Measurements from ENCODE around the gene MTAP. TPM values are rescaled to one million over a fixed set of nuclear protein-coding genes. Genes with fewer than 3 reads are reported as not detected.

The MTAP gene
- polyA plus RNA-seq (ENCODE audit: insufficient read length in 4 of 4), result 10 to 100 TPM; 32.5 to 49.2 (median 44.9) TPM

DNA sequence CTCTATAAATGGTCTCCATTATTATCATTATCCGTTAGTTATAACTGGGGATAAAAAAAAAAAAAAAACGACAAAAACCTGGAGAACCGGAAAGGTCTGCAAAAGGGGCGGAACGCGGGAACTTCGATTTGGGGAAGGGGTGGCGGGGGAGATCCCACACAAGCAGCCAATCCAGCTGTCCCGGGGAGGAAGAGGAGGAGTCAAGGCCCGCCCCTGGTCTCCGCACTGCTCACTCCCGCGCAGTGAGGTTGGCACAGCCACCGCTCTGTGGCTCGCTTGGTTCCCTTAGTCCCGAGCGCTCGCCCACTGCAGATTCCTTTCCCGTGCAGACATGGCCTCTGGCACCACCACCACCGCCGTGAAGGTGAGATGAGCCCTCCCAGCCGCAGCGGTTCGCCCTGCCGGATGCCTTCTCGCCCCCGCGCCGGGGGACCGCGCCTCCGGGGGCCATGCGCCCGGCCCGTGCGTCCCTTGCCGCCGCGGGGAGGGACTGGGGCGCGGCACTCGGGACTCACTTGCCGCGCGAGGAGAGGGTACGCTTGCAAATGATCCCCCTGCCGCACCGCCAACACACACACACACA is at the start of gene MTAP:
TSS of gene MTAP (plus strand) at position 219 of the 583 bp plus-strand sequence. CDS start at position 332, 113 bp downstream.
- DNase-seq (ENCODE audit: low read depth in 4 of 4, low spot score in 3 of 4), result peak; percentile 87 to 91 (median 88)

DNA sequence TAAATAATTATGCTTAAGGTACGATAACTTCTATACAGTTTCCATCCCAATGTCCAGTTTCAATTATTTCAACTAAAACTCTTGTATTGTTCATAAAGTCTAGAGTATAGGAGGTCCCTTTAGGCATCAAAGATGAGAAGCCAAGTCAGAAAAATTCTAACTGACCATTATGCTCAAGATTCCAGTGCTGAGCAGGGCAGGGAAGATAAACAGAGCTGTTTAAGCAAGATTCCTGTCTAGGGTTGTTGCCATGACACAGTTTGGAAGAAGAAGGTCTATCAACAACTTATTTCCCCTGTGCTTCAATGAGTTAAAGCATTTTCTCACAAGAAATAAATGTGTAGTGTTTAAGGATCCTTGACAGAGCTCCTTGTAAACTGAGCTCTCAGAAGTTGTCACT is 48.9 kb upstream of the MTAP start:
- no peak for DNase-seq (ENCODE audit: low read depth in 4 of 4, low spot score in 3 of 4)

DNA sequence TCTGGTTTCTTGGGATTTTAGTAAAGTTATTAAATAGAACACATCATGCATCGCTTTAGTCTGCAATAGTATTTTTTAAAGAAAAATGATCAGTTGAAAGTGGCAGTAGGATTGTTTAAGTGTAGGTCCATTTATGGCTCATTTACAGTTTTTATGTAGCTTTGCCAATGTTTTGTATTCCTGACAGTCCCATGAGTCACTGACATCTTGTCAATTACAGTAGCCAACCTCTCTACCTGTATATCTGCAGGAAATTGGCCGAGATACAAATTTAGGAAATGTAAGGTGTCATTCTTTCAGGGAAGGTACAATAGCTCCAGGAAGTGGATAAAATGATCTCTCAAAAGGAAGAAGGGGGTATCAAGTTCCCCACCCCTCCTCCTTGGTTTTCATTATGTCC is 47.7 kb upstream of the MTAP start:
- no peak for DNase-seq (ENCODE audit: low read depth in 4 of 4, low spot score in 3 of 4)

DNA sequence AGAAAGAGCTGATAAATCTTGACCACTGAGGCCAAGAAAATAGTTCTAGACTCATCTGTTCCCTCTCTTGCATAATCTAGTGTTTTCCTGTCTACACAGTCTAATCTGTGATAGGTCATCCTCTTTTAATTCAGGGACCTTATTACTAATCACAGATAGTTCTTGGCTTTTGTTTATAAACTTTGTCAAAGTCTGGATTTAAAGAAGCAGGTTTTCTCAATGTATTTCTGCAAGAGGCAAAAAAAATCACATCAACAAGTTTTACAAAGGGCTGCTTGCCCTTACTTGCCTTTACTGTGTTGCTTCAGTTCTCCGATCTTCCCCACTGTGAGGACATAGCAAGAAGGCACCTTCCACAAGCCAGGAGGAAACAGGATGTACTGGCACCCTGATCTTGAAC is 43.9 kb upstream of the MTAP start:
- no peak for DNase-seq (ENCODE audit: low read depth in 4 of 4, low spot score in 3 of 4)

DNA sequence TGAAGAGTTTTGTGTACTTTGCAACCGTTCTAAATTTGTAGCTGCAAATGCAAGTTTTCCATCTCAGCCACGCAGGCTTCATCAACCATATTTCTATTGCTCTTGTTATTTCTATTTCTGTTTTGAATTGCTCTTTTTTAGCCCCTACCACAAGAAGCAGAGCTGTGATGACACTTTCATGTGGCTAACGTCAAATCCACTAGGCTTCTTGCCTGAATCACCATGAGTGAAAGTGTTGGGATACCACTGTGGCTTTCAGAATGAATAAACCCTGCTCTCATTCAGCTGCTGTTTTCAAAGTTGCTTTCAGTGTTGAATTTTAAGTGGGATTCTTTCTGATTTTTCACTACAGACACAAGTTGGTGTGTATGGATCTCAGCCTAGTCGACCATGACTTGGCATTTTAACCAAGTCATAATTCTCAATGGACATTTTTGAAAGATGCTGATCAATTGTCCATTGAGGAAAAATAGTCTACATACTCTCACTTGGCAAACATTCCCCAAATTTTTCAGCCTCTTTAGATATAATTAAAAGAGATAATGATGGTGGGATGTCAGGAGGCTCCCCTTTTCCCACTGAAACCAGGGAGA is 41.0 kb upstream of the MTAP start:
- no peak for DNase-seq (ENCODE audit: low read depth in 4 of 4, low spot score in 3 of 4)

DNA sequence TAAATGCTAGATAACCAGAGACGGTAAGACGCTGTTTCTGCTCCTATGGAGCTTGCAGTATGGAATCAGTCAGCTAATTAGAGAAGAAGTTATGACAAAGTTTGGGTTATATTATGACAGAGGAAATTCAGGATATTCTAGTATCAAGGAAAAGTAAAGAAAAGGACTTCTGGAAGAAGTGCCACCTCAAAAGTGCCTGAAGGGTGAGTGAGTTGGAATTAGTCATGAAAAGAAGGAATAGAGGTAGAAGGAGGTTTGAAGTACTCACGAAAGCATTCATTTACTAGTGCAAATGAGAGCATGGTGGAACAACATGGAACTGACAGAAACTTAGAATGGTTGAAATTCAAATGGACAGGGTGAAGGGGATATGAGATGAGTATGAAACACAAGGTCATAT is 40.4 kb upstream of the MTAP start:
- DNase-seq (ENCODE audit: low read depth in 4 of 4, low spot score in 3 of 4), result no peak

DNA sequence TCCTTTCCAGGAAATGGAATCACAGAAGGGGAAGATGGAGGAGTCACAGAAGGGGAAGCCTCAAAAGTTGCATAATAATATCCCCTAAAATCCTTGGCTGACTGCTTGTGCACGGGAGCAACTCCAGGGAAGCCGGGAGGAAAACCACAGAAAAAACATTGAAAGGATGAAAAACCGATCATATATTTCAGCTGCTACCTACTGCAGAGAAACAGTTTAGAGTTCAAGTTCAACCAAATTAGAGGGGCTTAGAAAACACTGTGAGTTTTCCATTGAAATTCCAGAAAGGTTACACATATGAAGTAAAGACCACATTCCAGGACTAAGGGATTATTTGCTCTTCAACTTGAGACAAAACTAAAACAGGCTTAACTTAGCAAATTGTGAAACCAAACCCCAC is 37.6 kb upstream of the MTAP start:
- no peak for DNase-seq (ENCODE audit: low read depth in 4 of 4, low spot score in 3 of 4)

DNA sequence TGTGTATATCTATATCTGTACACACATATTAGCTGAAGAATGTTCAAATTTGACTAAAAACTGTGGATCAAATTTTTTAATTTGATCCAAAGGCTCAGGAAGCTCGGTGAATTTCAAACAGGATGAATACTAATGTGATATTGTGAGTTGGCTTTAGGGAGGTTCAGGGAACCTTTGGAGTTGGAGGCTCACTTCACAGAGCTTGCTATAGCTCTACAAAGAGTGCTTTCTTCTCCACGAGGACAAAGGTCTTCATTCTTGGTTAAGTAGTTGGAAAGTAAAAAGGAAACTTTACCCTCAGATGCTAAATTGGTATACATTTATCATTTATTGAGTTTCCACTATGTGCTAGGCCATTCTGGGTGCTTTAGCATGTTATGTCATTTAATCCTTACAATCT is 36.3 kb upstream of the MTAP start:
- no peak for DNase-seq (ENCODE audit: low read depth in 4 of 4, low spot score in 3 of 4)

DNA sequence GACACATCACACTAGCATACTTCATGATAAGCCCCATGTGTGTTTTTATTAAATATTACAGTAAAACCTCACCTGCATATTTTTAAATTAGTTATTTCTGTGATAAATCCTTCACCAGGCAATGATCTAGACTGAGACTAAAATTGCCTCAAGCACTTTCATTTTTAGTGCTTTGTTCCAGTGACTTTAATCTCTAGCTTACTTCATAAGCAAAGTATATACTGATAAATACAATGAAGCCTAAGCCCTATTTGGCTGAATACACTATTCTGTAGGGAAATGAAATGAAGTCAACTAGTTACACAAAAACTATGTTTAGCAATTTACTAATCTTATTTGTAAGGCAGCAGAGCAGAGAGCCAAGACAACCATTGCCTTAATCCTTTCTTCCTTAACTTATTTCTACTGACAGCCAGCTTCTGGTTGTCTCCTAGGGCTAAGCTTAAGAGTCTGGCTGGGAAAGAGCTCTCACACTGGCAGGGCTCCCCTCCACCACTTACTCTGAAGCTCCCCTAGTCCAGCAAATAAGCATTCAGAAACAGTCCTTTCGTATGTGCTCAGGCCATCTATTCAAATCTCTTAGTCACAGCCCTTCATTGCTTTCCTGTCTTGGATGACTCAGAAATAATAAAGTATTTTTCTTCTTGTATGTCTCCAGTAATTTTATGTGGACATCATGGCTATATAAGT is 31.4 kb upstream of the MTAP start:
- DNase-seq (ENCODE audit: low read depth in 4 of 4, low spot score in 3 of 4), result no peak

DNA sequence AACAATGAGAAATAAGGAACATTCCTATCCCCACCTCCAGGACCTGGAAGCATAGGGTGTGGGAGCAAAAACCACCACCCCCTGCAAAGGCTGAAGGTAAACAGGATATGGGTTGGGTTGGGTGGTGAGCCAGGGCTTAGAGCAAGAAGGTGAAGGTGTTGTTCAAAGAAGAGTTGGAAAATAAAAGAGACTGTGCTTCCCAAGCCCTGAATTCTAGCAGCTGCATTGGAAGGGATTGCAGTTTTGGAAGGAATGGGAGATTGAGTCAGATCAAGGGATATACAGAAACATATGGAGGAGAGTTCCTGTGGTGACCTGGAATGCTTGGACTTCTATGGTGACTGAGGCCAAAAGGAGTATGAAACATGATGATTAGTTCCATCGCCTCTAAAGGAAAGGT is 24.7 kb upstream of the MTAP start:
- no peak for DNase-seq (ENCODE audit: low read depth in 4 of 4, low spot score in 3 of 4)

DNA sequence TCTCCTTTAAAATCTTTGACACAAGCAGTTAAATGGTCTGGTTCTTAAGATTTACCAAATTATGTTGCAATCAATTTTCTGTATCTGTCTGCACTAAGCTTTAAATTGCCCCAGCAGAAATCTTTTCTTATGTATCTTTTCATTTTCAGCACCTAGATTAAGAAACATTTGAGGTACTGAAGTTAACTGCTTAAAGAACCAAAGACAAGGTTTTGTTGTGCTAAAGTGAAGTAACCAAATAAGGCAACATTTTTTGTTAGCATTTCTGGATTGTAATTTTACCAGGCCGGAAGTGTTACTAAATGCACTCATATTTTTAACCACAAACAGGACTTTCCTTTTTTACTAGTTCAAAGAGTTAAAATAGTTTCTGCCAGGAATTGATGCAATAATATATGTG is 24.1 kb upstream of the MTAP start:
- DNase-seq (ENCODE audit: low read depth in 4 of 4, low spot score in 3 of 4), result no peak

DNA sequence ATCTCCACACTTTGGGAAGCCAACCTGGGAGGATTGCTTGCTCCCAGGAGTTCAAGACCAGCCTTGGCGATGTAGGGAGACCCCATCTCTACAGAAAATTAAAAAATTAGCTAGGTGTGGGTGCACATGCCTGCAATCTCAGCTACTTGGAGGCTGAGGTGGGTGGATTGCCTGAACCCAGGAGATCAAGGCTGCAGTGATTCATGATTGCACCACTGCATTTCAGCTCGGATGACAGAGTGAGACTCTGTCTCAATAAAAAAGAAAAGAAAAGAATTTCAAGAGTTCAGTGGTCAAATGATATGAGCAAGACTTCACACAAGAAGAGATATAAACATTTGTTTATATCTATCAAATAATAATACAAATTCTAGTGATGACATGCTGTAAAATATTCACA is 23.0 kb upstream of the MTAP start:
- DNase-seq (ENCODE audit: low read depth in 4 of 4, low spot score in 3 of 4), result no peak

DNA sequence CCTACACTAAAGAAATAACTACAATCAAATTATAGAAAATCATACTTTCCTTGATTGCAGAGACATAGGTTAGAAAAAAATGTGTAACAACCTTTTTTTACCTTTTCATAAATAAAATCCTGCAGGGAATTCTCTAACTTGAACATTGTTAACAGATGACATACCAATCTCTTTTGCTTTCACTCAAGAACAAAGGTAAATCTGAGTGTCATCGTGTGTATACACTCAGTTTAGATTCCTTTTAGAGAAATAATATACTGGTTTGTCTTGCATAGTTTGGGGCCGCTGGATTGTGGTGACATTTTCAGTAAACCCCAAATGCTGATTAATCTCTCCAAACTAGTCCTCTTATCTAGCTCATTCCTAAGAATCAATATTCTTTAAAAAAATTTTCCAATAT is 20.8 kb upstream of the MTAP start:
- DNase-seq (ENCODE audit: low read depth in 4 of 4, low spot score in 3 of 4), result no peak

DNA sequence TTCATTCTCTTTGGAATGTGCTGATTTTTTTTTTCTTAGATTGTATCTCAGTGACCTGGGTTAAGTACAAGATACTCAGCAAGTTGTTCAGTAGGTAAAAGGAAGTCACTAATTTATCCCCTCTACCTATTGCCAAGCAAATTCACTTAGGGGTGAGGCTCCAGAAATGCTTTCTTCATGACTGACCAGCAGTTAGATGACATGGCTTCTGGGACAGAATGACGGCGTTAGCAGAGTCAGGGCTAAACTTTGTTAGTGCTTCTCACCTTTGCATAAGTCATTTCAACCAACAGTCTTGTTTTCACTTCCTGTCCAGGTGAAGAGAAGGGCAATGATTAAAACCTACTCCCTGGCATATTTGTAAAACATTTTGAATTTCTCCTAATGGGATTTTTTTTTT is 20.2 kb upstream of the MTAP start:
- DNase-seq (ENCODE audit: low read depth in 4 of 4, low spot score in 3 of 4), result no peak

DNA sequence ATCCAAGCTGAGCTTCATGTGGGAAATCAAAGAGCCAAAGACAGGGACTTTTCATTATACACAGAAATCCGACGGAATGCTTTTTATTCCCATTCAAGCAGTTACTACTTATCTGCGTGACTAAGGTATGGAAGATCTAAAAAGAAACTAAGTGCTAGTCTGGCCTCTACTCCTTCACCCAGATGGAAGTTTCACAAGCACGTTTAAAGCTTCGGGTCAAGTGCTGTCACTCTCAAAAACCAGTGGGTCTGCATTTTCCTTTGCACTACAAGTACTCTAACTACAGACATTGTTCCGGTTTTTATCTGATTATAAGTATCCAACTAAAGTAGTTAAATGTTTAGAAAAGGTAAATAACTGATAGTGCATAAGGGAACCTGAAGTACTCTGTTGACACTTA is 13.7 kb upstream of the MTAP start:
- DNase-seq (ENCODE audit: low read depth in 4 of 4, low spot score in 3 of 4), result no peak

DNA sequence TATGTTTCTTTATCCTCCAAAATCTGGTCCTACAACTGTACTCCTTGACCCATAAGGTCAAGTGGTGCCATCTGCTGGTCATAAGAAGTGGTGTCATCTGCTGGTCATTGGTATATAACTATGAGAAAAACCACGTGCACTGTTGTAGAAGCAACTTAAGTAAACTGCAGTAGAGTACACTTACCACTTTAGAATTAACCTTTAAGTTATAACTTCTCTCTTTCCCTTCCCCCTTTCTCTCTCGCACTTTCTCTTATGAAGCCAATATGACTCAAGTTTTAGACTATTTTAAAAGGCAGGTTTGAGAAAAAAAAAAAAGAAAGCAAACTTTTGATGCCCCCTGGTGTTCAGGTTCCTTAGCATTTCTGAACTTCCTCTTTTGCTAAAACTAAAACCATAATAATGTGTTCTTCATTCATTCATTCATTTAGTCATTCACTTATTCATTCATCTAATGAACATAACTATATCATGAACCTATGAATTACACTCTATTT is 12.8 kb upstream of the MTAP start:
- DNase-seq (ENCODE audit: low read depth in 4 of 4, low spot score in 3 of 4), result peak in 3 of 4 donors; percentile 52 to 70 (median 63)

DNA sequence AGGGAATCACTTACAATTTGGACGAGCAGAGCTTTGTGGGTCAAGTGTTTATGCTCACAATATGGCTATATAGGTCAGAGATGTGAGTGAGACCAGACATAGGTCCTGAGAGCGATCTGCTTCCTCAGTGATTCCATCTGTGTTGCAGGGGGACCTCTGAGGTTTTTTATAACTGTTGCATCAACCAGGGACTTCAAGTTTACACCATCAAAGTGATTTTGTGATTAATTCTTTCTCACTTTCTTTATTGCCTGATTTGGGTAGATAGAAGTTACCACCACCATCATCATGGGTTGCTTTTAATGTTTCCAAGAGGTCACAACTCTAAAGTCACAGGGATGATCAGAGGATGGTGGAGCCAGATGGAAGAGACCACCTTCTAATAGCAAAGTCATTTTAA is 7.0 kb upstream of the MTAP start:
- no peak for DNase-seq (ENCODE audit: low read depth in 4 of 4, low spot score in 3 of 4)

DNA sequence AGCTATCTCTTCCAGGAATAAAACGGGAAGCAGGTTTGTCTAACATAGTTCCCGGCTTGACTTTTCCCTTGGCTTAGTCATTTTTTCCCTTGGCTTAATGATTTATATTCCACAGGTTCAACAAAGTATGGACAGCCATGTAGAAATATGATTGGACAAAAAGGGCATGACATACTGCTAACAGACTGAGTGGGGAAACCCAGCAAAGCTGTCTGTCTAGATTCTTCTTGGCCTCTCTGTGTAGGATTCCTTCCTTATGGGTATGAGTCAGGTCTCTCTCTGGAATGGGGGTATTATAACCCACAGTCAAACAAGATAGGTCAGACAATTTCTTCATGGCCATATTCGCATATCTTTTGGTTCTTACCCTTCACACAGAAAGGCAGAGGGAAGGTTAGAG is 5.7 kb upstream of the MTAP start:
- DNase-seq (ENCODE audit: low read depth in 4 of 4, low spot score in 3 of 4), result no peak

DNA sequence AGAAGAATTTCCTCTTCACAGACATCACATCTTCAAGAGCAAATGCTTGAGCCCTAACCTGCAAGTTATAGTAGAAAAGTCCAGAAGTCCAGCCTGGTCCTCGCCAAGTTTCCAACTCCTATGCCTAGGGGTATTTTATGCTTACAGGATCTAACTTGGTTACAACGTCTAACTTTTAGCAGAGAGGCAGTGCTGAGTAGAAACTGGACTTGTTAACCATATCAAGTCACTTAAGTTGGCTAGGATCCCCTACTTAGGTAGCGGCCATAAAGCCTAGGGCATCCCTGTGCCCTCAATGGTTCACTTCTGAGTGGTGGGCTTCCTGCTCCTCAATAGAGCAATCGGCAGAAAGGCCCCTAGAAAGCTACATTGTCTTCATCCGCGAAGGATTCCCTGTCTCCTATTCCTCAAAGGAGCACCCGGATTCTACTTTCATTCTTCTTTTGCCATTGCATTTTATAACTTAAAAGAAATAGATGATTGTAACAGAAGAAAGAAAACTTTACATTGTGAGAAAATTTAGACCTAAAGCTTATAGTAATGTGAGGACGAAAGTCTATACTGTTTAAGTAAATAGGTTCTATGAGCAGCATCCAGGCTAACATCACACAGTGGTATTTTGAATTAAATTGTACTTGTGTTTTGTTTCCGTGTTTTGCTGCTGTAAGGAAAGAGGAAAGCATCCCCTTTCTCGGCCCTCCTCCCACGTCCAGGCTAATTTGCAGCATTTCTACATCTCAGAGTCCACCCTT is 1.3 kb upstream of the MTAP start:
- DNase-seq (ENCODE audit: low read depth in 4 of 4, low spot score in 3 of 4), result no peak

DNA sequence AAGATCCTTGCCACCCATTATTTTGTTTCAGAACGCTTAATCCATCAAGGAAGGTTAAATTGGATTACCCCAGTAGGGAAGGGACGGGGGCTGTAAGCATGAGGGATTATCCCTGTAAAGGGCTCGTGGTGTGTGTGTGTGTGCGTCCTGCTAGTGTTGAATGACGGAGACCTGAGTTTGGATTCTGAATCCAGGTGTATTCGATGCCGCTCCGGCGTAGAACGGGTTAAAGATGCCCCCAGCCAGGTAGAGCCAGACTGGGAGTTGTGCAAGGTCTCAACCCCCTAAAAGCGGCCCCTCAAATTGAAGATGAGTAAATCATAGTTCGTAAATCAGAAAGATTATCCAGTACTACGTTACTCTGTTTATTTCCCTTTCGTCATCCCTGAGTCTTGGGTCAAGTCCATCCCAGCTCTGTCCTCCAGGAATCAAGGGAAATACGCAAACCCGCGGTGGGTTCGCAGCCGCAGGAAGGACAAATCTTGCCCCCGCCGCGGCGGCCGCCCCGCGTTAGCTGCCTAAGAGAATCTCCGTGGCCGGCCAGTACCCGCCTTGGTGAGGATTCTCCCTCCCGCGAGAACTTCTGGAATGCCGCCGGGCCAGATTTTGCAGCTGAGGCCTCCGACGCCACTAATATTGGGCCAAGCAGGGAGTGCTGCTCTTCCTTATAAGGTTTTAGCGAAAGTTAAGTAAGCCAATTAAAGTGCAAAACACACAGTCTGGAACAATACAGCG is 586 bp upstream of the MTAP start:
- DNase-seq (ENCODE audit: low read depth in 4 of 4, low spot score in 3 of 4), result peak in 1 of 4 donors; percentile 67

DNA sequence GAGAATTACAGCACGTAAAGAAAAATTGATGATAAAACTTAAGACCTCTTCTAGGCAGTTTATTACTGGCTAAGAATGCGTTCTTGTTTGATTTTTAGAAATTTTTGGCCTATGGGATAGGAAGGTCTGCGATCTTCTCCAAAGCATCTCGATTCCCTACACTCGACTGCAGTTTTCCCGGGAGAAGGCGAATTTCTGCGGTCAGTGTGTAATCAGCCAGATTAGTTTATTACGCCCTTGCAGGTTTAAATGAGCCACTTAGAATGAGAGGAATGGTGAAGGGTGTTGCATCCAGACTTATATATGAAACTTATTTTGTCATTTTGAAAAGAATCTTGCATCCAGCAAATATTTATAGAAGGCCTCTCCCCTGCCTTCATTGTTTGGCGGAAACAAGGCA is 1.2 kb downstream of the MTAP start:
- no peak for DNase-seq (ENCODE audit: low read depth in 4 of 4, low spot score in 3 of 4)
